NCI-H1694 treated with DMSO at 0.1 percent for 48 hours (cell line): ENCODE data around the gene EDC4.

Source experiments
- DNase-seq: peaks from one replicate; lab custom pipeline; 2025; lab: John Stamatoyannopoulos, UW

Gene EDC4

DNA sequence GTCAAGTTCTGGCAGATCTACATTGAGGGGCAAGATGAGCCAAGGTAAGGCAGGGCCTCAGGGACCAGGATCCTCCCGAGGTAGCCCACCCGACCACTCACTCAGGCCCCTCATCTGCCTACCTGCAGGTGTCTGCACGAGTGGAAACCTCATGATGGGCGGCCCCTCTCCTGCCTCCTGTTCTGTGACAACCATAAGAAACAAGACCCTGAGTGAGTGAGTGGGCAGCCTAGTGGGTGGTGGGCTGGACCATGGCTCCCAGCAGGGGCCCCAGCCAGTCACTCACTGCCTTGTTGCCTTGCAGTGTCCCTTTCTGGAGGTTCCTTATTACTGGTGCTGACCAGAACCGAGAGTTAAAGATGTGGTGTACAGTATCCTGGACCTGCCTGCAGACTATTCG is 5.4 kb downstream of the EDC4 start:
- no peak for DNase-seq

DNA sequence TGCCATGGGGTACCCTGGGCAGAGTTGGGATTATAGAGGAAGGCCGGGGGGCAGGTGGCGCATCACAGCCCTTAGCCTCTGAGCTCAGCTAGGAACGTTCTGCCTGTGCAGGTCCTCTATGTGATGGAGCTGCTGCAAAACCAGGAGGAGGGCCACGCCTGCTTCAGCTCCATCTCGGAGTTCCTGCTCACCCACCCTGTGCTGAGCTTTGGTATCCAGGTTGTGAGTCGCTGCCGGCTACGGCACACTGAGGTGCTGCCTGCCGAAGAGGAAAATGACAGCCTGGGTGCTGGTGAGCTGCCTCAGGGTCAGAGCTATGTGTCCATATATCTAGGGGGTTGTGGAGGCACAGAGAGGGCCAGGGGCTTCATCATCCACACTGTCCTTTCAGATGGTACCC is 6.0 kb downstream of the EDC4 start:
- no peak for DNase-seq

DNA sequence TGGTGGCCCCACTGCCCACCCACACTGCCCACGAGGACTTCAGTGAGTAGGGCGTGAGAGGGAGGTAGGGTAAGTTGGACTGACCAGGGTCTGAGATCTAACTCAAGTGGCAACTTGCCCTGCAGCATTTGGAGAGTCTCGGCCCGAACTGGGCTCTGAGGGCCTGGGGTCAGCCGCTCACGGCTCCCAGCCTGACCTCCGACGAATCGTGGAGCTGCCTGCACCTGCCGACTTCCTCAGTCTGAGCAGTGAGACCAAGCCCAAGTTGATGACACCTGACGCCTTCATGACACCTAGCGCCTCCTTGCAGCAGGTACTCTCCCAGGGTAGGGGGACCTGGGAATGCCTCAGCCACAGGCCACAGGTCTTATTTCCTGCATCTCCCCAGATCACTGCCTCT is 6.6 kb downstream of the EDC4 start:
- no peak for DNase-seq

DNA sequence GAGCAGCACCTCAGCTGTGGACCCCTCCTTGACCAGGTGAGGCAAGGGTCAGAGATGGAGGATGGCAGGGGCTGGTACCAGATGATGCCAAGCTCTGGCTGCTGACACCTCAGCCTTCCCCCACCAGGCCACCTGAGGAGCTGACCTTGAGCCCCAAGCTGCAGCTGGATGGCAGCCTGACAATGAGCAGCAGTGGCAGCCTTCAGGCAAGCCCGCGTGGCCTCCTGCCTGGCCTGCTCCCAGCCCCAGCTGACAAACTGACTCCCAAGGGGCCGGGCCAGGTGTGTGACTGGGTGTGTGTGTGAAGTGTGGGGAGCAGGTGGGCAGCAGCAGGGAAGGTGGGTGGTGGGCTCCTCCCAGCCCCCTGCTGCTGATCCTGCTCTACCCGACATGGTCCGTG is 7.1 kb downstream of the EDC4 start:
- no peak for DNase-seq

DNA sequence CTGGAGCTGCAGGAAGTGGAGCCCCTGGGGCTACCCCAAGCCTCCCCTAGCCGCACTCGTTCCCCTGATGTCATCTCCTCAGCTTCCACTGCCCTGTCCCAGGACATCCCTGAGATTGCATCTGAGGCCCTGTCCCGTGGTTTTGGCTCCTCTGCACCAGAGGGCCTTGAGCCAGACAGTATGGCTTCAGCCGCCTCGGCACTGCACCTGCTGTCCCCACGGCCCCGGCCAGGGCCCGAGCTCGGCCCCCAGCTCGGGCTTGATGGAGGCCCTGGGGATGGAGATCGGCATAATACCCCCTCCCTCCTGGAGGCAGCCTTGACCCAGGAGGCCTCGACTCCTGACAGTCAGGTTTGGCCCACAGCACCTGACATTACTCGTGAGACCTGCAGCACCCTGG is 7.7 kb downstream of the EDC4 start:
- DNase-seq, result no peak

DNA sequence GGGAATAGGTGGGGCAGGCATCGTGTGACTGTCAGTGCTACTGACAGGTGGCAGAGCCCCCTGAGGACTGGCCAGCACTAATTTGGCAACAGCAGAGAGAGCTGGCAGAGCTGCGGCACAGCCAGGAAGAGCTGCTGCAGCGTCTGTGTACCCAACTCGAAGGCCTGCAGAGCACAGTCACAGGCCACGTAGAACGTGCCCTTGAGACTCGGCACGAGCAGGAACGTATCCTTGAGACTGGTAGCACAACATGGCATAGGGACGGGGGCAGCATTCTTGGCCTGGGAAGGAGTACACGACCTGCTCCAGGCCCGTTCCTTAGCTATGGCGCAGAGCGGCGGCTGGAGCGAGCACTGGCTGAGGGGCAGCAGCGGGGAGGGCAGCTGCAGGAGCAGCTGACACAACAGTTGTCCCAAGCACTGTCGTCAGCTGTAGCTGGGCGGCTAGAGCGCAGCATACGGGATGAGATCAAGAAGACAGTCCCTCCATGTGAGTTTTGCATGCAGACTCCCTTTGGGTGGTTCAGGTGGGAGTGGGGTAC is 8.8 kb downstream of the EDC4 start:
- DNase-seq, result no peak

DNA sequence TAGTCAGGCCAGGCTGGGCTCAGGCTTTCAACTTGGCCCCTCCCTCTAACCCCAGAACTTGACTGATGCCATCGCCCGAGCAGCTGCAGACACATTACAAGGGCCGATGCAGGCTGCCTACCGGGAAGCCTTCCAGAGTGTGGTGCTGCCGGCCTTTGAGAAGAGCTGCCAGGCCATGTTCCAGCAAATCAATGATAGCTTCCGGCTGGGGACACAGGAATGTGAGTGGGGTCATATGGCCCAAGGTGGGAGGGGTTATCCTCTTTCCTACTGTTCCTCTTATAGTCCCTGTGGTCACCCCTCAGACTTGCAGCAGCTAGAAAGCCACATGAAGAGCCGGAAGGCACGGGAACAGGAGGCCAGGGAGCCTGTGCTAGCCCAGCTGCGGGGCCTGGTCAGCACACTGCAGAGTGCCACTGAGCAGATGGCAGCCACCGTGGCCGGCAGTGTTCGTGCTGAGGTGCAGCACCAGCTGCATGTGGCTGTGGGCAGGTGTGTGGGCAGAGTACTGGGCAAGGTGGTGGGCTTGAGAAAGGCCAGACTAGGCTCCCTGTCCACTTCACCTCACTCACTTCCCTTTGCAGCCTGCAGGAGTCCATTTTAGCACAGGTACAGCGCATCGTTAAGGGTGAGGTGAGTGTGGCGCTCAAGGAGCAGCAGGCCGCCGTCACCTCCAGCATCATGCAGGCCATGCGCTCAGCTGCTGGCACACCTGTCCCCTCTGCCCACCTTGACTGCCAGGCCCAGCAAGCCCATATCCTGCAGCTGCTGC is 9.7 kb downstream of the EDC4 start:
- DNase-seq, result no peak

DNA sequence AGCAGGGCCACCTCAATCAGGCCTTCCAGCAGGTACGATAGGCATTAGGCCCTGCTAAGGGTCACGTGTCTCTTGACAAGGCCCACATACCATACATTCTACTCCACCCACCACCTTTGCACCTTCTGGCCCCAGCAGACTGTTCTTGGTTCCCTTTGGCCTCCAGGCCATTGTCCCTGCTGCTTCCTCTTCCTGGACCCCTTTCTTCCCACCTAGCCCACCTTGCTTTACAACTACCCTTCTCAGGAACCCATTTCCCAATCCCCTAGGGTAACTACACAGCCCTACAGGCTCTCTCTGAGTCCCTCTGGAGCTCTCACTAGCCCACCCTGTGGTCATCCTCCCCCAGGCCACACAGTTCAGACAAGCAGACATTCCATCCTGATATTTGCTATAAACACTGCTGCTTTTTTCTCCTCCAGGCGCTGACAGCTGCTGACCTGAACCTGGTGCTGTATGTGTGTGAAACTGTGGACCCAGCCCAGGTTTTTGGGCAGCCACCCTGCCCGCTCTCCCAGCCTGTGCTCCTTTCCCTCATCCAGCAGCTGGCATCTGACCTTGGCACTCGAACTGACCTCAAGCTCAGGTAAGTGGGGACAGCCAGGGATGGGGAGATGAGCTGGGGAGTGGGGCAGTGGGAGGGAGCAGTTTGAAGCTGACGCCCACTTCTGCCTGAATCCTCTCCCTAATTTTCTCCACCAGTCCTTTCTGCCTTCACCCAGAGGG is 10.5 kb downstream of the EDC4 start:
- no peak for DNase-seq

DNA sequence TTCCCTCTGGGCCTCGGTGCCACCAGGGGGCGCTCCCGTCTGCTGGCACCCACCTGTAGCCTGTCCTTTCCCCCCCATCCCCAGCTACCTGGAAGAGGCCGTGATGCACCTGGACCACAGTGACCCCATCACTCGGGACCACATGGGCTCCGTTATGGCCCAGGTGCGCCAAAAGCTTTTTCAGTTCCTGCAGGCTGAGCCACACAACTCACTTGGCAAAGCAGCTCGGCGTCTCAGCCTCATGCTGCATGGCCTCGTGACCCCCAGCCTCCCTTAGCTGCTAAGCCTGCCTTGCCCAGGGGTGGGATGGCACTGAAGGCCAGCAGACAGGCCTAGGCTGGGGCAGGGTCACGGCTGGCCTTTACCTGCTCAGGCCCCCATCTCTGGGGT is 11.0 kb downstream of the EDC4 start:
- DNase-seq, result peak; percentile 3

DNA sequence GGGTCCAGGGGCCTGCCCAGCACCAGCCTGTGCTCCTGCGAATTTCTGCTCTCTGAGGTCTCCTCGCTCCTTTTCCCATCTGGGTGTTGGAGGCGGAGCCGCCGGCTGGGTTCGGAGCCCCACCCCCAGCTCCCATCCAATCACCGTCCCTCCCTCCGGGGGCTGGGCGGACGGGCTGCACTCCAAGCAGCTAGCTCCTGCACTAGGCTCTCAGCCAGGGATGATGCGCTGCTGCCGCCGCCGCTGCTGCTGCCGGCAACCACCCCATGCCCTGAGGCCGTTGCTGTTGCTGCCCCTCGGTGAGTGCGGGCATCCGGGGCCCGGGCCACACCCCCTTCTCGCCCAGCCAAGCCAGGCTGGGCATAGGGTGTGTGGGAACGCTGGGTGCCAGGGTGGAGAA is 11.8 kb downstream of the EDC4 start, which contains the start of gene NRN1L:
TSS of gene NRN1L (plus strand) at position 202 of the 400 bp plus-strand sequence. CDS start at position 221, 19 bp downstream.
- peak; percentile 74 for DNase-seq

DNA sequence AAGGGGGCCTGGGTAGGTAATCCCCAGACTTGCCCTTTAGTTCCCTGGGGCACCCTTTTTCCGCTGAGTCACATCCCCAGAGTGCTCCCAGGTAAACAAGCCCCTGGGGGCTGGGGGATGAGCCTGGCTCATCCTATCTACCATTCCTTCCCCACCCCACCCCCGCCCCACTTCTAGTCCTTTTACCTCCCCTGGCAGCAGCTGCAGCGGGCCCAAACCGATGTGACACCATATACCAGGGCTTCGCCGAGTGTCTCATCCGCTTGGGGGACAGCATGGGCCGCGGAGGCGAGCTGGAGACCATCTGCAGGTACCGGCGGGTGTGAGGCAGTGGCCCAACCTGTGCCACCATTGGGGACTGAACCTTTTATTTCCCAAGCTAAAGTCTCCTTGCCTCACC is 12.7 kb downstream of the EDC4 start:
- no peak for DNase-seq

DNA sequence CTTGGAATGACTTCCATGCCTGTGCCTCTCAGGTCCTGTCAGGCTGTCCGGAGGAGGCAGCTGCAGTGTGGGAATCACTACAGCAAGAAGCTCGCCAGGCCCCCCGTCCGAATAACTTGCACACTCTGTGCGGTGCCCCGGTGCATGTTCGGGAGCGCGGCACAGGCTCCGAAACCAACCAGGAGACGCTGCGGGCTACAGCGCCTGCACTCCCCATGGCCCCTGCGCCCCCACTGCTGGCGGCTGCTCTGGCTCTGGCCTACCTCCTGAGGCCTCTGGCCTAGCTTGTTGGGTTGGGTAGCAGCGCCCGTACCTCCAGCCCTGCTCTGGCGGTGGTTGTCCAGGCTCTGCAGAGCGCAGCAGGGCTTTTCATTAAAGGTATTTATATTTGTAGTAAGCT is 13.1 kb downstream of the EDC4 start:
- no peak for DNase-seq

DNA sequence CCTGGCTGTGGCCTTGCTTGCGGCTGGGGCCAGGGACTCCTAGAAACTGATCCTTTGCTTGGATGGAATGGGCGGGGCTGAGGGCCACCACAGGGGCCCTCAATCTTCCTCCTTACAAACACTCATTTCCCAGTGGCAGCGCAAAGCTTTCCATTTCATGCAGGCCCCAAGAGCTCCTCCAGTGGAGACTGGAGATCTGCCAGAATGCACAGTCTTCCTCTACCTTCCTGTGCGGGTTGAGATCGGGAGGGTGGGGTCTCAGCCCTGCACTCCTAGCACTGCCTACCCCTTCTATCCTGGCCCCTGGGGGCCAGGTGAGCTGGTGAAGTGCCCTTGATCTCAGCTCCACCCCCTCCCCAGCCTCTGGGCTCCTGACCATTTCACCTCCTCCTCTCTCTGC is 13.5 kb downstream of the EDC4 start:
- DNase-seq, result no peak

DNA sequence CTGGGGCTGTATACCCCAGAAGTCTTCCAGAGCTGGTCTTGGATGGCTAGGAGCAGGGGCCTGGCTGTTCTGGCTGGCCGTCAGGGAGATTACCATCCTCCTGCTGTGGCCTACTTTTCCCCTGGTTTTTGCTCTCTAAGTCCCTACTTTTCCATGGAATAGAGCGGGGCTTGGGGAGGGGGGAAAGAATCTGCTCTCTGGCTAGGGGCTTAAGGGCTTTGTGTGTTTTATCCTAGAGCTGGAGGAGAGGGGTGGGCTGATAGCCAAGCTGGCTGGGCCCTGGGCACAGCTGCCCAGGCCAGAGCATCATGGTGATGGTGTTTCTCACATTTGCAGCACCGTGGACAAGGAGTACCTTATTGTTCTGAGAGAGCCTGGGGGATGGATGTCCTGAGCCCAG is 15.5 kb downstream of the EDC4 start:
- no peak for DNase-seq

DNA sequence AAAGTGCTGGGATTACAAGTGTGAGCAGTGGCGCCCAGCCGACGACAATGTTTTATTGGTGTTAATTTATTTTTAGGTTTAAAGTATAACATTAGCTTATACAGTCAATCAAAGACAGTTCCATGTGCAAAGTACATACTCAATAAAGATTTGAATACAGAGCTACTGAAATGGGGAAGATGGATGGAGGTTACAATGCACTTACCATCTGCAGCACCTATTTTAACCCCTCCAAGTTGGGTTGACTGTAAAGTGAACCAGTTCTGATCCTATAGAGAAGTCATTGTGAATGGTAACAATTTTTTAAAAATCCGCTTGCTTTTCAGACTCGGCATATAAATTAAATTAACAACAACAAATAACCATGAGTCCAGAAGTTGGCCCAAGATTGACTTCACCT is 19.5 kb downstream of the EDC4 start:
- DNase-seq, result no peak

DNA sequence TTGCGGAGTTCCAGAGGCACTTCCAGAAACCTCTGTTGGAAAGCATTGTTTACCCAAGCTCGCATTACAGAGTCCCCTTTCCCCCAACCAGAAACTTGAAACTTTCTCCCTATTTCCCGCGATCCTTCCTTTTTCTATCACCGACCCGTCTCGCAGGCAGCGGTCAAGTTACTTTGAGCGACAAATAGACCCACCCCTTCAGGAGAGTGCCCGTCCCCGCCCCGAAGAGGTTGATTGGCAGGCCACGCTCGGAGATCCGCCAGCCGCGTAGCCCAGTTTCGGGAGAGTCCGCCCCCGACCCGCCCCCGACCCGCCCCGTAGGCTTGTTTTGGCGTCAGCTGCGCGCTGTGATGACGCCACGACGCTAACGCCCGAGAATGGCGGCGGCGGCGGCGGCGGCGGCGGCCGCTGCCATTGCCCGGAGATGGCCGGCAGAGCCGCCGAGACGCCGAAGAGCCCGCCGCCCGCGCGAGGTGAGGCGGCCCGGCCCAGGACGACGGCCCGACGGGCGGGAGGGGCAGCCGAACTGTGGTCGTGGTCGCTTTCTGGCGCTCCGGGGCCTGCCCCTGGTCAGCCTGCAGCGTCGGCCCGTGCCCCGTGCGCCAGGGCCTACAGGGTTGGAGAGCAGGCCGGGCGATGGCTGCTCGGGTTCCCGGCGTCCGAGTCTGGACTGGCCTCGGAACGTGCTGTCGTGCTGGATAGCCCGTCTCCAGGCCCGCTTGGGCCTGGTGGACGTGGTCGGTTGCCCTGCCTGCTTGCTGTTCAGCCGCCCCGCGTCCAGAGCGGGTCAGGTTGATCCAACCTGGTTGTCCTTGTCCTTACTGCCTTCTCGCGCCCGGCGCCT is 20.3 kb downstream of the EDC4 start, which contains the start of gene PSKH1:
TSS of gene PSKH1 (plus strand) at position 356 of the 844 bp plus-strand sequence. CDS start 15,496 bp downstream, outside the sequence.
- peak; percentile 86 for DNase-seq

DNA sequence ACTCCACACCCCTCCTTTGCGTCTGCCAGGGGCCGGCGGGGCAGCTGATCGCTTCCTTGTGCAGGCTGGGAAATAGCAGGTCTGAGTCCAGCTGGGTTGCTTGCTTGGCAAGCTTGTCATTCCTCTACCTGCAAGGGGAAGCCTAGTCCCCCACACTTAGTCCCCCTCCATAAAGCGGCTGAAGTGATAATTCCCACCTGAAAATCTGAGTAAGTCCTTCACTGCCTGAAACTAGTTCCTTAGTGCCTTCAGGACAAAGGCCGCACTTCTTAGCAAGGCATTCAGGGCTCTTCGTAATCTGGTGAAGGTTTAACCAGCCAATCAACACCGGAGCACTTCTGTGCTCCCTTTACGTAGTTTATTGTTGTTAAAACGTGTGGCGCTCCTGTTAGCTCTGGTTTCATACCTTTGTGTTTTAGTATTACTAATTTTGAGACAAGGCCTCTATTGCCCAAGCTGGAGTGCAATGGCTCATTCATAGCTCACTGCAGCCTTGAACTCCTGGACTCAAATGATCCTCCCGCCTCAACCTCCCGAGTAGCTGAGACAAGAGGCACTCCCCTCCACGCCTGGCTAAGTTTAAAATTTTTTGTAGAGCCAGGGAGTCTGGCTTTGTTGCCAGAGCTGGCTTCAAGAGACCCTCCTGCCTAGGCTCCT is 21.0 kb downstream of the EDC4 start:
- no peak for DNase-seq

DNA sequence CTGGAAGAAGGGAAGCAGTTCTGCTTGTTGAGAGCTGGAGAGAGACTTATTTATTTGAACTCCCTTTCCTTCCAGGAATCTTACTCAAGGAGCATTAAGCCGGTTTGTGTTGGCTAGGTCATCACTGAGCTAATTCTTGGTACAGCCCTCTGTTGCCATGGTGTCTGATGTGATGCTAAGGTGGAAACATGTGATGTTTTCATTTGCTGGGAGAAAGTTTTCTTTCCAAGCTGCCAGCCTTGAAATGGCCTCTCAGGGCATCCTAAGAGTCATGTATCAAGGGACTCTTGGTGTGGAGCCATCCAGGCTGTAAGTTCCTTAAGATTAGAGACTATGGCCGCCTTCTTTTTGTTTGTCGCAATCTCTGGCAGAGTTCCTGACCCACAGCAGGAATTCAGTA is 24.4 kb downstream of the EDC4 start:
- no peak for DNase-seq

DNA sequence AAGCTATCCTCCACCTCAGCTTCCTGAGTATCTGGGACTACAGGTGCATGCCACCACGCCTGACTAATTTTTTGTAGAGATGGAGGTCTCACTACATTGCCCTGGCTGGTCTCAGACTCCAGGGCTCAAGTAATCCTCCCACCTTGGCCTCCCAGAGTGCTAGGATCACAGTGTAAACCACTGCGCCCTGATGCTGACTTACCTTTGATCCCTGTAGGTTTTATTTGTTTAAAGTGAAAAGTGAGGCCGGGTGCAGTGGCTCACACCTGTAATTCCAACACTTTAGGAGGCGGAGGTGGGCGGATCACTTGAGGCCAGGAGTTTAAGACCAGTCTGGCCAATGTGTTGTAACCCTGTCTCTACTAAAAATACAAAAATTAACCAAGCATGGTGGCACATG is 28.9 kb downstream of the EDC4 start:
- no peak for DNase-seq

DNA sequence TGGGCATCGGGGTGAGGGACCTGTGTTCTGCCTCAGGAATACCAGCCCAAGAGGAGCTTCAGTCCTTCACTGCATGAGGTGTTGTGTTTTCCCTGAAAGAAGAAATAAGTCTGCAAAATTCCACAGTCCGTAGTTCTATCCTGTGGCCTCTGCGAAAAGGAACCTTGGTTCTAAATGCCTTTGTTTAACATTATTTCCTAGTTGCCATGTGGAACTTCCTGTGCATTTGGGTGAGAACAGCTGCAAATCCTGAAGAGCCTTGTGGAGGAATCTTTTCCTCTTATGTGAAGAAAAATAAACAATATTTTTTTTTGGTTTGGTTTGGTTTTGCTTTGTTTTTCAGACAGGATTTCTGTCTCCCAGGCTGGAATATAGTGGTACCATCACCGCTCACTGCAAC is 30.0 kb downstream of the EDC4 start:
- DNase-seq, result no peak

DNA sequence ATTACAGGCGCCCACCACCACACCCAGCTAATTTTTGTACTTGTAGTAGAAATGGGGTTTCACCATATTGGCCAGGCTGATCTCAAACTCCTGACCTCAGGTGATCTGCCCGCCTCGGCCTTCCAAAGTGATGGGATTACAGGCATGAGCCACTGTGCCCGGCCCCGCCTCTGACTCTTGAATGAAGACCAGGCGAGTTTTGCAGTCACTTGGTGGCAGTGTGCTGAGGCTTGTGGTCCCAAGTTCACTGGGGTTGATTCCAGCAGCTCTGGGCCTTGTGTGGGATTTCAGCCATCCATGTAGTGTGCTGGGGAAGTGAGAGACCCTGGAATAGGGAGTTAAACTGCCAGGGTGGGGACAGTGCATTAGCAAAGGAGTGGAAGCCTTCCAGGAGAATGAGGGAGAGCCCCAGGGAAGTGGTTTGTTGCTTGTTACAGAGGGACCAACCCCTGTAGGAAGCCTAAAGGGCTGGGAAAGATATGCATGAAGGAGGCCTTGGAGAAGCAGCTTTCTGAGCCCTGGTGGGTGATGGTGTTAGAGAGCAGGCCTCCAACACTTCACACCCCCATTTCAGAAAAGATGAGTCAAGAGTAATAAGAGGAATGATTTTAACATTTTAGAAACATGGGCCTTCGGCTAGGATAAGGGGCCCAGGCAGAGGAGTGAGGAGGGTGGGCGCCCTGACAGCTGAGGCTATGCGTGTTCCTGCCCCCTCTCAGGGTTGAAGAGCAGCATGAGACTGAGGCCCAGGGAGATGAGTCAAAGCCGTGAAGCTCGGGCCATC is 34.7 kb downstream of the EDC4 start:
- no peak for DNase-seq
